H1 (cell line): ENCODE measurements around the gene KCNT1. TPM values are rescaled to one million over a fixed set of nuclear protein-coding genes. Genes with fewer than 3 reads are reported as not detected.

Experiments used
- ASH2L ChIP-seq: fragments of 200-600, 300-600 bp; sonication (generic); IDR thresholded peaks from one replicate; pipeline ENCODE4 v1.7.1; 2017; ENCODE audit warnings: low read length
- TAF1 ChIP-seq: IDR thresholded peaks from 2 replicates; pipeline ENCODE4 v1.6.1; 2011; ENCODE audit warnings: mild to moderate bottlenecking, low read depth, low read length
- polyA plus RNA-seq, 7 experiments: library from polyadenylated mRNA; depleted of rRNA in 3 of 7; stranded (reverse) in 5 of 7; unstranded in 2 of 7; fragments of >200 nt in 5 of 7; fragments of 200-250 nt in 2 of 7; gene quantifications; 1 replicate in 5 of 7; 2 replicates in 1 of 7; 4 replicates in 1 of 7; pipeline versions ENCODE4 v1.2.1 to v1.2.3, GENCODE V29; 2011 to 2013; ENCODE audit warnings: missing spikeins in 2 of 7, mixed read lengths in 2 of 7
- total RNA-seq: library from RNA; stranded (reverse); fragmentation: NEBNext Ultra II Directional; extraction: Animal tissue kit (Norgen Biotek cat#: 25700); gene quantifications from 2 replicates; pipeline ENCODE4 v1.2.1, GENCODE V29; 2021

Gene KCNT1
- total and polyA plus RNA-seq, 2 of the 8 experiments (the other 6 are each of a cell fraction or from before 2014, with no cell fraction given) = 0.13 to 0.20 TPM

DNA sequence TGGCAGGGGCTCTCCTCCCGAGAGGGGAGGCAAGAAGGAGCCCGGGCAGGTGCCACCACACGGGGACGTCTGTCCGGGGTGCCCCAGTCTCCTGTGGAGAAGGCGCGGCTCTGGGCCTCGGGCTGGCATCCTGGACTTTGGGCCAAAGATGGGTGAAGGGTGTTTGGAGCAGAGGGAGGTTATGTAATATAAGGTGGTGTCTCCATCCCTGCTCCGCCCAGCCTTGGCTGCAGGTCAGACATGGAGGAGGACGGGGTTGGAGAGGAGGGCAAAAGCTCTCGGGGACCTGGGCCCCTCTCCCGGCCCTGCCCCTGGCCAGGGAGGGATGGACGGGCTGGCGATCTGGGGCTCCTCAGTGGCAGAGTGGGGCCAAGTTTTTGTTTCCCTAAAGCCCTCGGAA, 1.5 kb upstream of the KCNT1 start (continued):
- TF ChIP-seq ASH2L = no peak
- TF ChIP-seq TAF1 = no peak
